ENCODE measurements around the gene GKAP1. TPM values are rescaled to one million over a fixed set of nuclear protein-coding genes. Genes with fewer than 3 reads are reported as not detected.

Gene GKAP1
- total and polyA plus RNA-seq, 2 of the 13 experiments (the other 11 are each of a cell fraction or from before 2014, with no cell fraction given): 5.6 to 6.1 TPM

GRCh38 chr9:83707768-83708514, 109.6 kb downstream of the GKAP1 start, which contains the start of gene UBQLN1 (continued):
- TF ChIP-seq DDIT3 (CRISPR knock-in tag; IDR thresholded peaks at IDR 0.05) (no peak), KLF6 (CRISPR knock-in tag; IDR thresholded peaks at IDR 0.05) (peak; percentile 77; the same call in 1 of the 2 replicates), ZMYM2 (CRISPR knock-in tag; IDR thresholded peaks at IDR 0.05) (peak; percentile 71; the same call in 1 of the 2 replicates), USF2 (IDR thresholded peaks at IDR 0.05; ENCODE audit: low read depth, low read length) (no peak), USF2 (CRISPR knock-in tag; IDR thresholded peaks at IDR 0.05; ENCODE audit: borderline replicate concordance) (peak; percentile 42; the same call in 1 of the 2 replicates), ZNF572 (CRISPR knock-in tag; IDR thresholded peaks at IDR 0.05) (peak; percentile 47), ZNF484 (CRISPR knock-in tag; IDR thresholded peaks at IDR 0.05; ENCODE audit: borderline replicate concordance, low read depth) (0 out of 2 replicates have a peak, but pooled peaks have one; percentile 34), HOXA5 (CRISPR knock-in tag; IDR thresholded peaks at IDR 0.05) (peak; percentile 83), ZSCAN25 (CRISPR knock-in tag; IDR thresholded peaks at IDR 0.05) (peak; percentile 73; the same call in 1 of the 2 replicates), ZNF331 (CRISPR knock-in tag; IDR thresholded peaks at IDR 0.05) (peak; percentile 57; the same call in 1 of the 2 replicates), NFYC (CRISPR knock-in tag; IDR thresholded peaks at IDR 0.05) (no peak), MXD4 (CRISPR knock-in tag; IDR thresholded peaks at IDR 0.05) (peak; percentile 61), CCDC6 (CRISPR knock-in tag; IDR thresholded peaks at IDR 0.05) (peak; percentile 62), HMGXB4 (CRISPR knock-in tag; IDR thresholded peaks at IDR 0.05; ENCODE audit: borderline replicate concordance in 1 of 2, low read depth in 1 of 2) (peak; percentile 75 to 84), ZNF598 (CRISPR knock-in tag; IDR thresholded peaks at IDR 0.05; ENCODE audit: borderline replicate concordance) (peak; percentile 93; the same call in 1 of the 2 replicates), ZNF264 (CRISPR knock-in tag; IDR thresholded peaks at IDR 0.05) (0 out of 2 replicates have a peak, but pooled peaks have one; percentile 40), ZBTB8A (CRISPR knock-in tag; IDR thresholded peaks at IDR 0.05; ENCODE audit: borderline replicate concordance, low read depth) (0 out of 2 replicates have a peak, but pooled peaks have one; percentile 62), NFYB (CRISPR knock-in tag; IDR thresholded peaks at IDR 0.05) (no peak; the same call in 1 of the 2 replicates)
- TF ChIP-seq, protein P1, sequence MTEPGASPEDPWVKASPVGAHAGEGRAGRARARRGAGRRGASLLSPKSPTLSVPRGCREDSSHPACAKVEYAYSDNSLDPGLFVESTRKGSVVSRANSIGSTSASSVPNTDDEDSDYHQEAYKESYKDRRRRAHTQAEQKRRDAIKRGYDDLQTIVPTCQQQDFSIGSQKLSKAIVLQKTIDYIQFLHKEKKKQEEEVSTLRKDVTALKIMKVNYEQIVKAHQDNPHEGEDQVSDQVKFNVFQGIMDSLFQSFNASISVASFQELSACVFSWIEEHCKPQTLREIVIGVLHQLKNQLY (CRISPR knock-in tag; IDR thresholded peaks at IDR 0.05): 0 out of 2 replicates have a peak, but pooled peaks have one; percentile 20
- TF ChIP-seq, protein P2, sequence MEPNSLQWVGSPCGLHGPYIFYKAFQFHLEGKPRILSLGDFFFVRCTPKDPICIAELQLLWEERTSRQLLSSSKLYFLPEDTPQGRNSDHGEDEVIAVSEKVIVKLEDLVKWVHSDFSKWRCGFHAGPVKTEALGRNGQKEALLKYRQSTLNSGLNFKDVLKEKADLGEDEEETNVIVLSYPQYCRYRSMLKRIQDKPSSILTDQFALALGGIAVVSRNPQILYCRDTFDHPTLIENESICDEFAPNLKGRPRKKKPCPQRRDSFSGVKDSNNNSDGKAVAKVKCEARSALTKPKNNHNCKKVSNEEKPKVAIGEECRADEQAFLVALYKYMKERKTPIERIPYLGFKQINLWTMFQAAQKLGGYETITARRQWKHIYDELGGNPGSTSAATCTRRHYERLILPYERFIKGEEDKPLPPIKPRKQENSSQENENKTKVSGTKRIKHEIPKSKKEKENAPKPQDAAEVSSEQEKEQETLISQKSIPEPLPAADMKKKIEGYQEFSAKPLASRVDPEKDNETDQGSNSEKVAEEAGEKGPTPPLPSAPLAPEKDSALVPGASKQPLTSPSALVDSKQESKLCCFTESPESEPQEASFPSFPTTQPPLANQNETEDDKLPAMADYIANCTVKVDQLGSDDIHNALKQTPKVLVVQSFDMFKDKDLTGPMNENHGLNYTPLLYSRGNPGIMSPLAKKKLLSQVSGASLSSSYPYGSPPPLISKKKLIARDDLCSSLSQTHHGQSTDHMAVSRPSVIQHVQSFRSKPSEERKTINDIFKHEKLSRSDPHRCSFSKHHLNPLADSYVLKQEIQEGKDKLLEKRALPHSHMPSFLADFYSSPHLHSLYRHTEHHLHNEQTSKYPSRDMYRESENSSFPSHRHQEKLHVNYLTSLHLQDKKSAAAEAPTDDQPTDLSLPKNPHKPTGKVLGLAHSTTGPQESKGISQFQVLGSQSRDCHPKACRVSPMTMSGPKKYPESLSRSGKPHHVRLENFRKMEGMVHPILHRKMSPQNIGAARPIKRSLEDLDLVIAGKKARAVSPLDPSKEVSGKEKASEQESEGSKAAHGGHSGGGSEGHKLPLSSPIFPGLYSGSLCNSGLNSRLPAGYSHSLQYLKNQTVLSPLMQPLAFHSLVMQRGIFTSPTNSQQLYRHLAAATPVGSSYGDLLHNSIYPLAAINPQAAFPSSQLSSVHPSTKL (CRISPR knock-in tag; IDR thresholded peaks at IDR 0.05): peak; percentile 67

Measured in HepG2 (cell line).